HL-60 (cell line): ENCODE measurements around the gene GRIN2C.

ENCODE experiments used
- DNase-seq, 2 experiments: peaks; one replicate each; pipeline ENCODE4 v3.0.0-alpha.2; 2010 to 2020; ENCODE audit warnings: low read depth in 1 of 2, low spot score in 1 of 2
- H3K27ac ChIP-seq: fragments of 250-450 bp; sonication (Bioruptor Pico); replicated peaks from 2 replicates; pipeline ENCODE4 v1.5.1; 2020; ENCODE audit warnings: mild to moderate bottlenecking, moderate library complexity
- H3K27me3 ChIP-seq: fragments of 250-450 bp; sonication (Bioruptor Pico); 2 replicates; pipeline ENCODE4 v1.5.1; 2021; ENCODE audit warnings: mild to moderate bottlenecking, moderate library complexity; ENCODE audit not compliant: insufficient read depth, poor library complexity, severe bottlenecking
- H3K4me3 ChIP-seq: replicated peaks from 2 replicates; pipeline ENCODE4 v1.5.1; 2011; ENCODE audit warnings: mild to moderate bottlenecking, control low read depth, low read length; ENCODE audit not compliant: insufficient read depth
- GABPA ChIP-seq: IDR thresholded peaks from 2 replicates; pipeline ENCODE4 v1.6.1; 2012; ENCODE audit warnings: low read depth
- POLR2AphosphoS5 ChIP-seq: IDR thresholded peaks from 2 replicates; pipeline ENCODE4 v1.6.1; 2012; ENCODE audit warnings: low read depth
- SPI1 ChIP-seq: IDR thresholded peaks from 2 replicates; pipeline ENCODE4 v1.6.1; 2012; ENCODE audit warnings: low read depth, mild to moderate bottlenecking, borderline replicate concordance
- TF ChIP-seq, protein P1 (sequence below): IDR thresholded peaks from 2 replicates; pipeline ENCODE4 v1.6.1; 2012; ENCODE audit warnings: low read depth; ENCODE audit not compliant: insufficient replicate concordance
- TF ChIP-seq, protein P2 (sequence below): IDR thresholded peaks from one replicate; pipeline ENCODE4 v1.5.1; 2011; ENCODE audit warnings: low read length, control low read depth, inconsistent platforms; ENCODE audit not compliant: insufficient read depth

Gene GRIN2C

DNA sequence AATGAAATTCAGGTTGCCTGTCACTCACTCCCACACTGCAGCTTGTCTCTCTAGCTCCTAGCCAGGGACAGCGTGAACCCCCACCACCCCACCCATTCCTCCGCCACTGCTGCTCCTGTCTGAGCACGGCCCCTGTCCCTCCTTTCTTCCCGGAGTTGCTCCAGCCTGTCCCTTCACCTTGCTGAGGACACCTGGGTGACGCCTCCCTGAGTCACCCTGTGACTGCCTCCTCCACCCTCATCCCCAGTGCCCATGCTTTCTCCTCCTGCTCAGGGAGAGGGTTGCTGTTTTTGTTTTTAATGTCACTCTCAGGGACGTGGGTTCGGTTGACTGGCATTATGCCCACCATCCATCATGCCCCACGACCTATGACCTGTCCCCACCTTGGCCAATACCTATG is 57.8 kb downstream of the GRIN2C start:
- no peak overlapping the region for H3K4me3 ChIP-seq
- TF ChIP-seq, protein P1, sequence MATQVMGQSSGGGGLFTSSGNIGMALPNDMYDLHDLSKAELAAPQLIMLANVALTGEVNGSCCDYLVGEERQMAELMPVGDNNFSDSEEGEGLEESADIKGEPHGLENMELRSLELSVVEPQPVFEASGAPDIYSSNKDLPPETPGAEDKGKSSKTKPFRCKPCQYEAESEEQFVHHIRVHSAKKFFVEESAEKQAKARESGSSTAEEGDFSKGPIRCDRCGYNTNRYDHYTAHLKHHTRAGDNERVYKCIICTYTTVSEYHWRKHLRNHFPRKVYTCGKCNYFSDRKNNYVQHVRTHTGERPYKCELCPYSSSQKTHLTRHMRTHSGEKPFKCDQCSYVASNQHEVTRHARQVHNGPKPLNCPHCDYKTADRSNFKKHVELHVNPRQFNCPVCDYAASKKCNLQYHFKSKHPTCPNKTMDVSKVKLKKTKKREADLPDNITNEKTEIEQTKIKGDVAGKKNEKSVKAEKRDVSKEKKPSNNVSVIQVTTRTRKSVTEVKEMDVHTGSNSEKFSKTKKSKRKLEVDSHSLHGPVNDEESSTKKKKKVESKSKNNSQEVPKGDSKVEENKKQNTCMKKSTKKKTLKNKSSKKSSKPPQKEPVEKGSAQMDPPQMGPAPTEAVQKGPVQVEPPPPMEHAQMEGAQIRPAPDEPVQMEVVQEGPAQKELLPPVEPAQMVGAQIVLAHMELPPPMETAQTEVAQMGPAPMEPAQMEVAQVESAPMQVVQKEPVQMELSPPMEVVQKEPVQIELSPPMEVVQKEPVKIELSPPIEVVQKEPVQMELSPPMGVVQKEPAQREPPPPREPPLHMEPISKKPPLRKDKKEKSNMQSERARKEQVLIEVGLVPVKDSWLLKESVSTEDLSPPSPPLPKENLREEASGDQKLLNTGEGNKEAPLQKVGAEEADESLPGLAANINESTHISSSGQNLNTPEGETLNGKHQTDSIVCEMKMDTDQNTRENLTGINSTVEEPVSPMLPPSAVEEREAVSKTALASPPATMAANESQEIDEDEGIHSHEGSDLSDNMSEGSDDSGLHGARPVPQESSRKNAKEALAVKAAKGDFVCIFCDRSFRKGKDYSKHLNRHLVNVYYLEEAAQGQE = no peak
- no peak for TF ChIP-seq POLR2AphosphoS5
- TF ChIP-seq GABPA = no peak
- TF ChIP-seq SPI1 = no peak
- TF ChIP-seq, protein P2, sequence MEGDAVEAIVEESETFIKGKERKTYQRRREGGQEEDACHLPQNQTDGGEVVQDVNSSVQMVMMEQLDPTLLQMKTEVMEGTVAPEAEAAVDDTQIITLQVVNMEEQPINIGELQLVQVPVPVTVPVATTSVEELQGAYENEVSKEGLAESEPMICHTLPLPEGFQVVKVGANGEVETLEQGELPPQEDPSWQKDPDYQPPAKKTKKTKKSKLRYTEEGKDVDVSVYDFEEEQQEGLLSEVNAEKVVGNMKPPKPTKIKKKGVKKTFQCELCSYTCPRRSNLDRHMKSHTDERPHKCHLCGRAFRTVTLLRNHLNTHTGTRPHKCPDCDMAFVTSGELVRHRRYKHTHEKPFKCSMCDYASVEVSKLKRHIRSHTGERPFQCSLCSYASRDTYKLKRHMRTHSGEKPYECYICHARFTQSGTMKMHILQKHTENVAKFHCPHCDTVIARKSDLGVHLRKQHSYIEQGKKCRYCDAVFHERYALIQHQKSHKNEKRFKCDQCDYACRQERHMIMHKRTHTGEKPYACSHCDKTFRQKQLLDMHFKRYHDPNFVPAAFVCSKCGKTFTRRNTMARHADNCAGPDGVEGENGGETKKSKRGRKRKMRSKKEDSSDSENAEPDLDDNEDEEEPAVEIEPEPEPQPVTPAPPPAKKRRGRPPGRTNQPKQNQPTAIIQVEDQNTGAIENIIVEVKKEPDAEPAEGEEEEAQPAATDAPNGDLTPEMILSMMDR = no peak
- no peaks in the 10 kb centered on the region for H3K27me3 ChIP-seq
- H3K27ac ChIP-seq = no peak overlapping the region
- DNase-seq = no peak

DNA sequence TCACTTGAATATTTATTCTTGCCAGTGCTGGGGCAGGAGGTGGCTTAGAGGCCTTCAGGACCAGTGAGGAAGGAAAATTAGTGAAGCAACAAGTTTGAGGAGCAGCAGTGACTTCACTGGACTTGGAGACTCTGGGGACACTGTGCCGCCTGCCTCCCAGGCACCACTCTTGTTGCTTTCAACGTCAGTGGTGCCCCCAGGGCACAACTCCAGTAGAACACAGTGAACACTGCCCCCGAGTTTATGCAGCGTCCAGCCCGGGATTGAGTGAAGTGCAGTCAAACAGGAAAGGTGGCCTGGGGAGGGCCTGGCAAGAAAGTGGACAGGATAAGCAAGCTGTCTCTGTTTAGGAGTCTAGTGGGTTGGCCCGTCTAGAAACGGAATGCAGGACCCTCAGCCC is 59.2 kb downstream of the GRIN2C start:
- no peak overlapping the region for H3K4me3 ChIP-seq
- H3K27ac ChIP-seq = no peak overlapping the region
- TF ChIP-seq GABPA = no peak
- no peak for TF ChIP-seq POLR2AphosphoS5
- TF ChIP-seq SPI1 = no peak
- TF ChIP-seq, protein P1 = no peak
- TF ChIP-seq, protein P2 = no peak
- no peak for DNase-seq
- no peaks in the 10 kb centered on the region for H3K27me3 ChIP-seq

- H3K27ac ChIP-seq = no peak overlapping the region
Measured at GRCh38 chr17:74799097-74799496, 60.6 kb downstream of the GRIN2C start.

More at GRCh38 chr17:74799097-74799496, 60.6 kb downstream of the GRIN2C start:
- no peak for DNase-seq
- no peaks in the 10 kb centered on the region for H3K27me3 ChIP-seq
- no peak overlapping the region for H3K4me3 ChIP-seq
- TF ChIP-seq, protein P2 = no peak
- TF ChIP-seq GABPA (no peak), POLR2AphosphoS5 (no peak), SPI1 (no peak)
- TF ChIP-seq, protein P1 = no peak
